ENCODE measurements around the gene VARS2.

DNA sequence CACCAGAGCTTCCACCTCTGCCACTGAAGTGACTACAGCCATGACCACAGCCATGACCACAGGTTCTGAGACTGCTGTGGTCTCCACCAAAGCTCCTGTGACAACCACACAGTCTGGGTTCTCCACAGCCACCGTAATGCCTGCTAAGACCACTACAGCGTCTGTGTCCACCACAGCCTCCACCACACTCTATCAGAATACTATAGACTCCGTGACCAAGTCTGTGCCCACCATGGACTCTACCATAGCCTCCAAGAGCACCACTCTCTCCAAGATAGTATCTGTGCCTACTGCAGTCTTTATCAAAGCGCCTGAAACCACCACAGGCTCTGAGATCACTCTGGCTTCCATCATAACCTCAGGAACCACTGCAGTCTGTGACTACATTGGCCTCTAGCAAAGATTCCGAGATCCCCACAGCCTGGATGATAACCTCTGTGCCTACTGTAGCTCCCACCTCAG lies 51.1 kb downstream of the VARS2 start:
- TF ChIP-seq, protein P1, sequence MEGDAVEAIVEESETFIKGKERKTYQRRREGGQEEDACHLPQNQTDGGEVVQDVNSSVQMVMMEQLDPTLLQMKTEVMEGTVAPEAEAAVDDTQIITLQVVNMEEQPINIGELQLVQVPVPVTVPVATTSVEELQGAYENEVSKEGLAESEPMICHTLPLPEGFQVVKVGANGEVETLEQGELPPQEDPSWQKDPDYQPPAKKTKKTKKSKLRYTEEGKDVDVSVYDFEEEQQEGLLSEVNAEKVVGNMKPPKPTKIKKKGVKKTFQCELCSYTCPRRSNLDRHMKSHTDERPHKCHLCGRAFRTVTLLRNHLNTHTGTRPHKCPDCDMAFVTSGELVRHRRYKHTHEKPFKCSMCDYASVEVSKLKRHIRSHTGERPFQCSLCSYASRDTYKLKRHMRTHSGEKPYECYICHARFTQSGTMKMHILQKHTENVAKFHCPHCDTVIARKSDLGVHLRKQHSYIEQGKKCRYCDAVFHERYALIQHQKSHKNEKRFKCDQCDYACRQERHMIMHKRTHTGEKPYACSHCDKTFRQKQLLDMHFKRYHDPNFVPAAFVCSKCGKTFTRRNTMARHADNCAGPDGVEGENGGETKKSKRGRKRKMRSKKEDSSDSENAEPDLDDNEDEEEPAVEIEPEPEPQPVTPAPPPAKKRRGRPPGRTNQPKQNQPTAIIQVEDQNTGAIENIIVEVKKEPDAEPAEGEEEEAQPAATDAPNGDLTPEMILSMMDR (IDR thresholded peaks at IDR 0.05; ENCODE audit: borderline replicate concordance, extremely low read depth, low read length, poor library complexity, severe bottlenecking), result no peak
- no peak for TF ChIP-seq EZH2 (IDR thresholded peaks at IDR 0.05; ENCODE audit: borderline replicate concordance, low read depth, low read length, severe bottlenecking)
